ENCODE data around the gene RHOV. TPM values are rescaled to one million over a fixed set of nuclear protein-coding genes. Genes with fewer than 3 reads are reported as not detected.
A peak's percentile ranks its signal among the peaks of the same experiment; 100 is the strongest.

The RHOV gene
- total RNA-seq, 4 donors from 2014 or later = 0.39 to 0.60 TPM; not detected in 2

GRCh38 chr15:40899536-40900207 lies 25.6 kb upstream of the RHOV start:
- 89 to 93% methylated on average over 33 of the region's 33 CpGs for WGBS, 2 donors
- no peak overlapping the region for H3K4me3 ChIP-seq
- no peak overlapping the region for H3K27ac ChIP-seq
- H3K36me3 ChIP-seq = peaks cover 0 to 84% (median 14%) of the 10 kb centered on the region in 3 donors
- DNase-seq (ENCODE audit: low spot score in 2 of 2) = no peak
- TF ChIP-seq EP300 (IDR thresholded peaks at IDR 0.05) (no peak), CTCF (IDR thresholded peaks at IDR 0.05) (no peak), POLR2A (IDR thresholded peaks at IDR 0.05) (no peak)
- H3K27me3 ChIP-seq = no peaks in the 10 kb centered on the region
- peaks cover 0 to 40% (median 8%) of the 10 kb centered on the region in 4 donors for H3K4me1 ChIP-seq
- no peaks in the 10 kb centered on the region for H3K9me3 ChIP-seq

- H3K4me1 ChIP-seq = peaks cover 0 to 34% (median 10%) of the 10 kb centered on the region in 4 donors
- no peaks in the 10 kb centered on the region for H3K27me3 ChIP-seq
- peaks cover 0 to 42% (median 0%) of the 10 kb centered on the region in 3 donors for H3K36me3 ChIP-seq
- H3K9me3 ChIP-seq = no peaks in the 10 kb centered on the region
- TF ChIP-seq CTCF (IDR thresholded peaks at IDR 0.05) = peak in 2 of 5 experiments; percentile 54 to 64
- TF ChIP-seq EP300 (IDR thresholded peaks at IDR 0.05) = no peak
- H3K4me3 ChIP-seq = peak overlapping the region; percentile 51 to 92 (median 85)
- H3K27ac ChIP-seq = peak overlapping the region; percentile 79 to 96 (median 89)
- DNase-seq (ENCODE audit: low spot score in 2 of 2) = peak in 1 of 2 donors; percentile 45
- WGBS, 2 donors = 1% methylated on average over 27 of the region's 33 CpGs
These were observed 20.8 kb upstream of the RHOV start for GRCh38 chr15:40894681-40895448.

GRCh38 chr15:40893733-40894680 lies 20.0 kb upstream of the RHOV start, which contains the start of gene VPS18:
TSS of gene VPS18 (plus strand) at chr15:40894450. CDS start at chr15:40894769, 319 bp downstream.
- WGBS, 2 donors = 2 to 4% methylated on average over 43 to 49 of the region's 55 CpGs
- TF ChIP-seq EP300 (IDR thresholded peaks at IDR 0.05) (peak; percentile 96 to 99), POLR2A (IDR thresholded peaks at IDR 0.05) (peak; percentile 75 to 79), CTCF (IDR thresholded peaks at IDR 0.05) (peak; percentile 98 to 100 (median 99))
- Histone ChIP-seq H3K27me3 (no peaks in the 10 kb centered on the region), H3K36me3 (peaks cover 0 to 34% (median 0%) of the 10 kb centered on the region in 3 donors), H3K4me1 (peaks cover 0 to 34% (median 10%) of the 10 kb centered on the region in 4 donors), H3K4me3 (peak within 1 kb of the TSS; percentile 51 to 92 (median 85)), H3K27ac (peak within 1 kb of the TSS; percentile 79 to 96 (median 89)), H3K9me3 (no peaks in the 10 kb centered on the region)
- peak; percentile 98 to 99 for DNase-seq (ENCODE audit: low spot score in 2 of 2)

GRCh38 chr15:40893019-40893670 lies 19.1 kb upstream of the RHOV start:
- 76 to 79% methylated on average over 22 of the region's 22 CpGs for WGBS, 2 donors
- DNase-seq (ENCODE audit: low spot score in 2 of 2) = no peak
- H3K4me1 ChIP-seq = peaks cover 0 to 34% (median 10%) of the 10 kb centered on the region in 4 donors
- peak overlapping the region in 2 of 4 donors; percentile 80 to 92 for H3K4me3 ChIP-seq
- peak overlapping the region in 2 of 4 donors; percentile 79 to 96 for H3K27ac ChIP-seq
- H3K36me3 ChIP-seq = peaks cover 0 to 25% (median 0%) of the 10 kb centered on the region in 3 donors
- H3K27me3 ChIP-seq = no peaks in the 10 kb centered on the region
- TF ChIP-seq CTCF (IDR thresholded peaks at IDR 0.05) (no peak), EP300 (IDR thresholded peaks at IDR 0.05) (no peak), POLR2A (IDR thresholded peaks at IDR 0.05) (no peak)
- H3K9me3 ChIP-seq = no peaks in the 10 kb centered on the region

Measured in tibial nerve (tissue), 4 donors.